ENCODE results near the gene TXNRD3.

TXNRD3 gene
- 0.26 to 2.8 (median 1.1) reads per million in 9 experiments for total RNA-seq

DNA sequence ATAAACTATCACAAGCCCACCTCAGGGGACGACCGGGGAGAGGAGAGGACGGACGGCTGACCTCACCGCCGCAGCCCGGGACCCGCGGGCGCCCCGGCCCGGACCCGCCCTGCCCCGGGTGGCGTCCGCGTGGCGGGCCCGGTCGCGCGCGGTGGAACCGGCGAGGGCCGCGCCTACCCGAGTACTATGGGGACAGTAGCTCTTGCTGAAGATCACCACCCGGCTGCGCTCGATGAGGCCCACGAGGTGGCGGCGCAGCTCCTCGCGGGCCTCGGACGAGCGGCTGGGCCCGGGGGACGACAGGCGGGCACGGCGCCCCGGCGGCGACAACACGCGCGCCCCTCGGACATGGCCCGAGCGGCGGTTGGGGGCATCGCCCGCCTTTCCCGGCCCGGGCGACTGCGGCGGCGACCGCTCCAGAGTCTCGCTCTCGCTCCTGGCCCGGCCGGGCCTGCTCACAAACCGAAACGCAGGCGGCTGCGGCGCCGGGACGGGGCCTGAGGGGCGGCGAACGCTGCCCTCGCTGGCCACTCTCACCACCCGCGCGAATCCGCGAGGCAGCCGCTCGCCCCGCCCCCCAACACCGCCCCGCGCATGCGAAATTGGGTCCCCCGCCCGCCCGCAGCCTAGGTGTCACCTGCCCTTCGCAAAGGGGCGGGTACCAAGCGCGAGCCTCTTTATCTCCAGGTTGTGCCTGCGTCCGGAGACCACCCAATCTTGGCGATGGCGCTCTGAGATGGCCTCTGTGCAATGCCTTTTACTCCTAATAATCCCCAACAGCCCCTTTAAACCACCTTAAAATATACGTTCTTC is at the start of gene TXNRD3:
TSS of gene TXNRD3 (minus strand) at position 554 of the 813 bp plus-strand sequence.
- Mint-ChIP-seq H3K27ac (peak within 1 kb of the TSS; percentile 60 to 80), H3K27me3 (peaks cover 25 to 69% of the 10 kb centered on the region in 2 donors)
- peak; percentile 41 to 53 (median 43) for DNase-seq

DNA sequence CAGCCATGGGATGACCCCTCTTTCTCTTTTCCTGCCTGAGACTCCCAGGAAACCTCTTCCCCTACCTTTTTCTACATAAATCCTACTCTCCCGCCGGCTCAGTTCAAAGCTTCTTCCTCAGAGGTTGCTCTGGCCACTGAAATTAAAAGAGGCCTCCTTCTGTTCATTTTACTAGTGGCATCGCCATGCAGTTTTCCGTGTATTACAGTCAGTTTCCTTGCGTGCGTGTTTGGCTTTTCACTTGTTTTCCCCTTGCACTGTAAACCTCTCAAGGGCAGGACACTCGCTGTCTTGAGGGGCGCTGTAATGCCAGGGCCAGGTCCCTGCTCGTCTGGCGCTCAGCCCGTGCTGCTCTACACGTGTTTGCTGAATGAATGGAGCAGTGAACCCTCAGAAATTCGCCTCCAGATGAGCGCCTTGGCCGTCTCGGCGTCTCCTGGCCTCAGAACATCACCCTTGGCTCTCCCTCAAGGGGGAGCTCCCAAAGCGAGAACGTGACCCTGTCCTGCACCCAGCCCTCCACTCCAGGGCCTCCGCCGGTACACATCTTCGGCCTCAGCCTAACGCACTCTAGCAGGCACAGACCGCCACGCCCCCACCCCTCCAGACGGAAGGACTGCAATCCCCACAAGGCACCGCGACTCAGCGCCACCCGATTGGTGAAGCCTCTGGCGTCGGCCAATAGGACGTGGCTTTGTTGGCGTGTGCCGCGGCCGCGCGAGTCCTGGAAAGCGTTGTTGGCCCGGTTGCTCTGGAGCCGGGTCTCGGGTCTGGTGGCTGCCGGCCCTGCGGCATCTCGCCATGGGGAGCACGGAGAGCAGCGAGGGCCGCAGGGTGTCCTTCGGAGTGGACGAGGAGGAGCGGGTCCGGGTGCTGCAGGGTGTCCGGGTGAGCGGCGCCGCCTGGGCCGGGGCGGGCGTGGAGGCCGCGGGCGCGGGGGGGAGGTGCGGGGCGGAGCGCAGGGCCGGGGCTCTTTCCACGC is 48.9 kb upstream of the TXNRD3 start, which contains the start of gene CHCHD6:
TSS of gene CHCHD6 (plus strand) at position 729 of the 982 bp plus-strand sequence. CDS start at position 802, 73 bp downstream.
- Mint-ChIP-seq H3K4me1 (ENCODE audit: low read depth in 2 of 2) (peaks cover 15 to 23% of the 10 kb centered on the region in 2 donors), H3K9me3 (no peaks in the 10 kb centered on the region), H3K36me3 (ENCODE audit: insufficient read depth) (peaks cover 5% of the 10 kb centered on the region), H3K27ac (peak within 1 kb of the TSS; percentile 86 to 90), H3K4me3 (peak within 1 kb of the TSS; percentile 92 to 97), H3K27me3 (peaks cover 25 to 44% of the 10 kb centered on the region in 2 donors)
- peak; percentile 95 for ATAC-seq (replicated peaks)
- DNase-seq: peak; percentile 94 to 95 (median 94)

More for the DNA sequence above, at the start of gene TXNRD3:
- ATAC-seq (replicated peaks): peak; percentile 84
- Mint-ChIP-seq H3K4me1 (ENCODE audit: low read depth in 2 of 2) (peaks cover 0 to 3% of the 10 kb centered on the region in 2 donors), H3K9me3 (no peaks in the 10 kb centered on the region), H3K4me3 (peak within 1 kb of the TSS; percentile 87), H3K36me3 (ENCODE audit: insufficient read depth) (no peaks in the 10 kb centered on the region)

DNA sequence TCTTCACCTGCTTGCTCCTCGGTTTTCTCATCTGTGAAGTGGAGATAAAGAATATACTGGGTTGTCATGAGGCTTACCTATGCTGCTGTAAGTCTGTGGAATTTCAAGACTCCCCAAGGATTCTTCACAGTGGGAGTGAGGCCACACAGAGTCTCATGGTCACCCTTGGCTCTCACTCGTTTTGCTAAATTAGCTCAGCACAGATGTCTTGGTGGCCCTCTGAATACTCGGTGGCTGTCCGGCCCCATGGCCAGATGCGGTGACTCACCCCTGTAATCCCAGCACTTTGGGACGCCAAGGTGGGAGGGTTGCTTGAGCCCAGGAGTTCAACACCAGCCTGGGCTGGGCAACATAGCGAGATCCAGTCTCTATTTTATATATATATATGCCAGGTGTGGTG is 44.1 kb upstream of the TXNRD3 start:
- DNase-seq: no peak
- H3K36me3 Mint-ChIP-seq (ENCODE audit: insufficient read depth): peaks cover 3% of the 10 kb centered on the region
- H3K27ac Mint-ChIP-seq: no peak overlapping the region

DNA sequence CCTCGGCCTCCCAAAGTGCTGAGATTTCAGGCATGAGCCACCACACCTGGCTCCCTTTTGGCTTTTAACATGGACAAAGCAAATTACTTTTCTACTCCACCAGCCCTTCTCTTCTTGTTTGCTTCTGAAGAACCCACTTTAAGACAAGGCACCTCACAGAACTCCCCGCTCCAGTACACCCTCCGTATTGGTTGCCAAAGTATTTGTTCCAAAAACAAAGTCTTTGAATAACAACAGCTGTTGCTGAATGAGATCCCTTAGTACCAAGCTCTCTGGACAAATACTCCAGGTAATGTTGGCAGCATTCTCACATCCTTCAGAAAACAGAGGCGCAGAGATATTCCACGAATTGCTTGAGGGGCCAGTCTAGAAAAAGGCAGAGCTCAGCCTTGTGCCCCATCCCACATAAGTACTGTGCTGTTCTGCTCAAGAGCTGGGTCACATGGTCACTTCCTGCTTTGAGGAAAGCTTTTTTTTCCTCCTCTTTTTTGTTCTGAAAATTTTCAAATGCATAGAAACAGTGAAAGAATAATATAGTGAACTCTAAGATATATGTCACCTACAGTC is 41.9 kb upstream of the TXNRD3 start:
- Mint-ChIP-seq H3K9me3 (no peaks in the 10 kb centered on the region), H3K27ac (no peak overlapping the region), H3K36me3 (ENCODE audit: insufficient read depth) (no peaks in the 10 kb centered on the region), H3K27me3 (peaks cover 62 to 65% of the 10 kb centered on the region in 2 donors), H3K4me1 (ENCODE audit: low read depth in 2 of 2) (no peaks in the 10 kb centered on the region), H3K4me3 (no peak overlapping the region)
- ATAC-seq (replicated peaks): no peak
- no peak for DNase-seq

More for the DNA sequence above, 44.1 kb upstream of the TXNRD3 start:
- no peak overlapping the region for H3K4me3 Mint-ChIP-seq
- no peaks in the 10 kb centered on the region for H3K9me3 Mint-ChIP-seq
- peaks cover 7 to 8% of the 10 kb centered on the region in 2 donors for H3K4me1 Mint-ChIP-seq (ENCODE audit: low read depth in 2 of 2)
- ATAC-seq (replicated peaks): no peak
- H3K27me3 Mint-ChIP-seq: peaks cover 61 to 74% of the 10 kb centered on the region in 2 donors

DNA sequence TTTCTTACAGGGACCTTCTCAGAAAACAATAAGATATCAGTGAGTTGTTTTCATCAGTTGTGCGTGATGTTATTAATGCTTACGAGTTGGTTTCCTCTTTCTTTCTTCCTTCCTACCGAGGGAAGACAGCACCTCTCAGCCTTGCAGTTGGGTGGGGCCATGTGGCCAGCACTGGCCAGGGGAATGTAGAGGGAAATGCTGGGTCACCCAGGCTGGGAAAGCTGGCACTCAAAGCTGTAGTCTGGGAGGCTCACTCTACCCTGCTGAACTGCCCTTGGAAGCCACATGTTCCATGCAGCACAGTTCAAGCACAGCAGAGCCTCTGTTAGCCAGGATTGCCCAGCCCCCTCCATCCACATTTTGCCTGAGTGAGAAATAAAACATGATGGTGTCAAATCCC is 39.0 kb upstream of the TXNRD3 start:
- H3K27ac Mint-ChIP-seq: no peak overlapping the region
- no peak overlapping the region for H3K4me3 Mint-ChIP-seq
- H3K9me3 Mint-ChIP-seq: no peaks in the 10 kb centered on the region
- peaks cover 40 to 60% of the 10 kb centered on the region in 2 donors for H3K27me3 Mint-ChIP-seq
- H3K36me3 Mint-ChIP-seq (ENCODE audit: insufficient read depth): no peaks in the 10 kb centered on the region
- no peak for ATAC-seq (replicated peaks)
- no peaks in the 10 kb centered on the region for H3K4me1 Mint-ChIP-seq (ENCODE audit: low read depth in 2 of 2)
- DNase-seq: no peak

DNA sequence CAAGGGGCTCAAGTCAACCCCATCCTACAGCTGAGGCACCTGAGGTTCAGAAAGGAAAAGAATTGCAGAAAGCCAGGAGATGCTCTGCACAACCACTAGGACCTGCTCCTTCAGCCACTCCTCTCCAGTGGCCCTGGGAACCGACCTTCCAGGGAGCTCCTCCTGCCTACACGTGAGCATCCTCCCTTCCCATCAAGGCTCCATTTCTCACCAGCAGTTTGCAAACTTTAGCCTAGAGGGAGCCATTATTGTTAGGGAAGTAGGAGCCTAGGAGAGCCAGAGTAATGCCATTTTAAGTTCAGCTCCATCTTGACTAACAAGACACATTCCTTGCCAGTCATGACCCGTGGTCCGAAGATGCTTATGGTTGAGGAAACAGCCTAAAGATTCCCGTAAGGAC is 37.9 kb upstream of the TXNRD3 start:
- peaks cover 35 to 49% of the 10 kb centered on the region in 2 donors for H3K27me3 Mint-ChIP-seq
- H3K4me1 Mint-ChIP-seq (ENCODE audit: low read depth in 2 of 2): no peaks in the 10 kb centered on the region
- no peaks in the 10 kb centered on the region for H3K9me3 Mint-ChIP-seq
- no peak for ATAC-seq (replicated peaks)
- no peak overlapping the region for H3K27ac Mint-ChIP-seq
- H3K4me3 Mint-ChIP-seq: no peak overlapping the region
- no peaks in the 10 kb centered on the region for H3K36me3 Mint-ChIP-seq (ENCODE audit: insufficient read depth)
- no peak for DNase-seq

DNA sequence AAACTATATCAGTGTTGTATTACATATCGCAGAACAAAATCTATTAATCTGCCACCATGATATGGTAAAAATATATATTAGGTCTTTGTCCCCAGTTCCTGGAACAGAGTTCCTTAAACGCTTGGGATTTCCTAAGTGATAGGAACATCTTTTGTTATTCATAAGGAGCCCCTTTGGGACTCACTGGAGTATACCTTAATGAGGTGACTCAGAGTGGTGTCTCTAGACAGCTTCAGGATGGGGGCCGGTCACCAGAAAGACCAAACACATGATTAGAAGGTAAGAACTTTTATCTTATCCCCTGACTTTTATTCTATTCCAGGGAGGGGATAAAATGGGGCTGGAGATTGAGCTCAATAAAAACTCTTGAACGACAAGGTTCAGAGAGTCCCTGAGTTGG is 36.8 kb upstream of the TXNRD3 start:
- H3K27me3 Mint-ChIP-seq: peaks cover 31 to 44% of the 10 kb centered on the region in 2 donors
- no peak overlapping the region for H3K27ac Mint-ChIP-seq
- DNase-seq (no peak), ATAC-seq (replicated peaks) (no peak)
- no peaks in the 10 kb centered on the region for H3K36me3 Mint-ChIP-seq (ENCODE audit: insufficient read depth)
- no peak overlapping the region for H3K4me3 Mint-ChIP-seq
- H3K9me3 Mint-ChIP-seq: no peaks in the 10 kb centered on the region
- no peaks in the 10 kb centered on the region for H3K4me1 Mint-ChIP-seq (ENCODE audit: low read depth in 2 of 2)

DNA sequence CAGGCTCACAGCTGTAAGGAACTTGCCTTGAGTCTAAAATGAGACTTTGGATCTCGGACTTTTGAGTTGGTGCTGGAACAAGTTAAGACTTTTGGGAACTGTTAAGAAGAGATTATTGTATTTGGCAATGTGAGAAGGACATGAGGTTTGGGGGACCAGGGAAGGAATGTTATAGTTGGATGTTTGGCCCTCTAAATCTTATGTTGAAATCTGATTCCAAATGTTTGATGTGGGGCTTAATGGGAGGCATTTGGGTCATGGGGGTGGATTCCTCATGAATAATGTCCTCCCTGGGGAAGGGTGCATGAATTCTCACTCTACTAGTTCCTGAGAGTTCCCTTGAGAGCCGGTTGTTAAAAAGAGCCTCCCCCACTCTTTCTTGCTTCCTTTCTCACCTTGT is 30.6 kb upstream of the TXNRD3 start:
- DNase-seq (no peak), ATAC-seq (replicated peaks) (no peak)
- Mint-ChIP-seq H3K9me3 (no peaks in the 10 kb centered on the region), H3K4me1 (ENCODE audit: low read depth in 2 of 2) (no peaks in the 10 kb centered on the region), H3K4me3 (no peak overlapping the region), H3K27me3 (peaks cover 0 to 6% of the 10 kb centered on the region in 2 donors), H3K36me3 (ENCODE audit: insufficient read depth) (peaks cover 3% of the 10 kb centered on the region), H3K27ac (no peak overlapping the region)

DNA sequence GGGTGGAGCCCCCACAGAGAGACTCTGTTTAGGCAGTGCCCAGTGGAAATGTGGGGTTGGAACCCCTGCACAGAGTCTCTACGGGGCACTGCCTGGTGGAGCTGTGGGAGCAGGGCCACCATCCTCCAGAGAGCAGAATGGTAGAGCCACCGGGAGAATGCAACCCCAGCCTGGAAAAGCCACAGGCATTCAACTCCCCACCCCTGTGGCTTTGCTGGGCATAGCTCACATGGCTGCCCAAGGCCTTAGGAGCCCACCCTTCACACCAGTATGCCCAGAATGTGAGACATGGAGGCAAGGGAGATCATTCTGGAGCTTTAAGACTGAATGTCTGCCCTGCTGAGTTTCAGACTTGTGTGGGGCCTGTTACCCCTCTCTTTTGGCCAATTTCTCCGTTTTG is 30.1 kb upstream of the TXNRD3 start:
- no peaks in the 10 kb centered on the region for H3K4me1 Mint-ChIP-seq (ENCODE audit: low read depth in 2 of 2)

DNA sequence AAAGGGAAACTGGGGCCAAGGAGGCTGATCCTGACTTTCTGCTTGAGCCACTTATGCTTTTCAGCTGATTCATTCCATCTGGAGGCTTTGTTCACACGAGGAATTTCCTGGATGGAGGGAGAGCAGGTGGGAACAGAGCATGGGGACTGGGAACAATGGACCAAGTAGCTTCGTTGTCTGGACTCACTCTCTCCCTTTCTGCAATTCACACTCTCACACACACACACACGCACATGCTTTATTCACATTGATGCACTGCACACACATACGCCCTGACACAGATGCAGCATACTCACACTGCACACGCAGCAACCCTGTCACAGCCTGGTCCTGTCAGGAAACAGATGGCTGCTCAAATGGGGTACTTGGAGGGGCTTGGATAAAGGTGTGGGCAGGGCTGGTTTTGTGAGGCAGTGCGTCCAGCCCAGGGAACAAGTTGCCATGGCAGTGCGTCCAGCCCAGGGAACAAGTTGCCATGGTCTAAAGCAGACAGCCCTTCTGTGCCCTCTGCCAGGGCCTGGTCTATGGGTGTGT is 29.4 kb upstream of the TXNRD3 start:
- ATAC-seq (replicated peaks): no peak
- no peak overlapping the region for H3K4me3 Mint-ChIP-seq
- H3K4me1 Mint-ChIP-seq (ENCODE audit: low read depth in 2 of 2): peaks cover 0 to under 1% of the 10 kb centered on the region in 2 donors
- H3K36me3 Mint-ChIP-seq (ENCODE audit: insufficient read depth): peaks cover 3% of the 10 kb centered on the region
- DNase-seq: no peak
- no peak overlapping the region for H3K27ac Mint-ChIP-seq
- H3K9me3 Mint-ChIP-seq: no peaks in the 10 kb centered on the region
- peaks cover 3 to 6% of the 10 kb centered on the region in 2 donors for H3K27me3 Mint-ChIP-seq

More for the DNA sequence above, 30.1 kb upstream of the TXNRD3 start:
- no peak for ATAC-seq (replicated peaks)
- H3K4me3 Mint-ChIP-seq: no peak overlapping the region
- H3K27ac Mint-ChIP-seq: no peak overlapping the region
- H3K9me3 Mint-ChIP-seq: no peaks in the 10 kb centered on the region
- peaks cover 0 to 6% of the 10 kb centered on the region in 2 donors for H3K27me3 Mint-ChIP-seq
- peaks cover 3% of the 10 kb centered on the region for H3K36me3 Mint-ChIP-seq (ENCODE audit: insufficient read depth)
- no peak for DNase-seq

DNA sequence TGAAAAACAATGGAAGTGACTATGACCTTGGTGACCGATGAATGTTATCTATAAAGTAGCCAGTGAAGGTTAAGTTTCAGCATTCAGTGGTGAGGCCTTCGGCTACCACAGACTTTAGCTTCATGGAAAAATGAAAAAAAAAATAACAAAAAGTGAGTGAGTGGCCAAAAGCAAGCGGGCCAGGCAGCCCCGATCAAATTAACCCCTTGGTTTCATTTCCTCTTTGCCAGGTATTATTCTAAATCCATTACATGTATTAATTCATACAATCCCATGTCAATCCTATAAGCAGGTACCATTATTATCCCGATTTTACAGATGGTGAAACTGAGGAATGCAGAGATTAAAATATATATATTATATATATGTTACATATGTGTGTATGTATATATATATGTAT is 28.1 kb upstream of the TXNRD3 start:
- peaks cover 4% of the 10 kb centered on the region in 2 donors for H3K4me1 Mint-ChIP-seq (ENCODE audit: low read depth in 2 of 2)
- H3K27me3 Mint-ChIP-seq: peaks cover 11 to 14% of the 10 kb centered on the region in 2 donors
- H3K9me3 Mint-ChIP-seq: no peaks in the 10 kb centered on the region
- ATAC-seq (replicated peaks) (no peak), DNase-seq (no peak)
- peaks cover 3% of the 10 kb centered on the region for H3K36me3 Mint-ChIP-seq (ENCODE audit: insufficient read depth)
- H3K27ac Mint-ChIP-seq: no peak overlapping the region
- H3K4me3 Mint-ChIP-seq: no peak overlapping the region

DNA sequence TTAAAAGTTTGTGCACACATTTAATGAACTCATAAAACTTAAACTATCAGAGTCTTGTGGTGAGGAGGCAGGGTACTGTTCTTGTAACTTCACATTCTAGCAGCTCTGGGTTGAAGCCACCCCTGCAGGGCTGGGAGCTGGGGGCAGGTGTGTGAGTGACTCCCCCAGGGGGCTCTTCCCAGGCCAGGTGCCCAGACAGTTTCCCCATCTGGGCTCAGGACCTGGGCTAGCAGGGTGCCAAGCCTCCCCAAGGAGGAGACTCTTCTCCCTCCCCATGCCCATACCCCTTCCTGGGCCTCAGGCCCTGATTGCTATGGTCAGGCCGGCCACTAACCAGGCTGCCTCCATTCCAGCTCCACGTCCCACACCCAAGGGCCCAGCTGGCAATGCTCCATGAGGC is 27.1 kb upstream of the TXNRD3 start:
- no peak for ATAC-seq (replicated peaks)

DNA sequence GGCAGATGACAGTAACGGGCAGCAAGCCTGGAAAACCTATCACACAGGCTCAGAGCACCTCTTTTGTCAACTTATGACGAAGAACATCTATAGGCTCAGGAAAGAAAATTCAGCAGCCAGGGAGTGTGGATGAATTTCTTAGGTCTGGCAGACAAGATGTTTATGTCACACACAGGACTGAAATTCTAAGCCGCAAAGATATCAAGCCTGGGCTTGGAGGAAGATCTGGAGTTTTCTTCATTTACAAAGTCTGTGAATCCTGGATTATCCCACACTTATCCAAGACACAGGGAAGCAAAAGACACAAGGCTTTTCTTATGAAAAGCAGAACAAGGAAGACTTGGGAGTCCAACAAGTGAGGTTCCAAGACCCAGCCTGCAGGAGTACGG is 25.7 kb upstream of the TXNRD3 start:
- ATAC-seq (replicated peaks) (no peak), DNase-seq (no peak)
- Mint-ChIP-seq H3K9me3 (no peaks in the 10 kb centered on the region), H3K27ac (no peak overlapping the region), H3K4me3 (no peak overlapping the region), H3K4me1 (ENCODE audit: low read depth in 2 of 2) (peaks cover 4% of the 10 kb centered on the region in 2 donors), H3K36me3 (ENCODE audit: insufficient read depth) (peaks cover 3% of the 10 kb centered on the region), H3K27me3 (peaks cover 31 to 39% of the 10 kb centered on the region in 2 donors)

More for the DNA sequence above, 27.1 kb upstream of the TXNRD3 start:
- Mint-ChIP-seq H3K36me3 (ENCODE audit: insufficient read depth) (peaks cover 3% of the 10 kb centered on the region), H3K27me3 (peaks cover 18 to 25% of the 10 kb centered on the region in 2 donors), H3K27ac (no peak overlapping the region), H3K4me1 (ENCODE audit: low read depth in 2 of 2) (peaks cover 4% of the 10 kb centered on the region in 2 donors), H3K4me3 (no peak overlapping the region), H3K9me3 (no peaks in the 10 kb centered on the region)
- DNase-seq: no peak

Measured in effector memory CD8-positive, alpha-beta T cell (primary cell).